ENCODE data around the gene PURA.

The PURA gene

GRCh38 chr5:140142856-140143255 is 28.9 kb downstream of the PURA start:
- Histone ChIP-seq H3K27ac (ENCODE audit: insufficient read depth in 1 of 2, low read depth in 1 of 2, low read length in 2 of 2, poor library complexity in 1 of 2, severe bottlenecking in 2 of 2) (no peak overlapping the region), H3K27me3 (replicated peaks in 2 of 5; ENCODE audit: control insufficient read depth in 4 of 5, insufficient read depth in 5 of 5, low read length in 4 of 5) (peaks cover 2 to 31% (median 23%) of the 10 kb centered on the region in 5 experiments), H3K36me3 (ENCODE audit: control insufficient read depth in 4 of 4, insufficient read depth in 4 of 4, low read length in 3 of 4) (no peaks in the 10 kb centered on the region), H3K9me3 (ENCODE audit: control extremely low read depth in 1 of 5, control insufficient read depth in 4 of 5, insufficient read depth in 2 of 5, low read depth in 1 of 5, low read length in 4 of 5) (no peaks in the 10 kb centered on the region), H3K4me1 (ENCODE audit: control extremely low read depth in 1 of 4, control insufficient read depth in 4 of 4, insufficient read depth in 4 of 4, low read length in 3 of 4) (peaks cover 0 to 14% (median 12%) of the 10 kb centered on the region in 4 experiments), H3K4me3 (ENCODE audit: control insufficient read depth in 1 of 7, extremely low read depth in 1 of 7, insufficient read depth in 4 of 7, low read depth in 2 of 7, low read length in 6 of 7) (no peak overlapping the region)
- POLR2A ChIA-PET: no interaction called here
- DNase-seq: no peak
- 83% methylated on average over 6 of the region's 7 CpGs for WGBS (ENCODE audit: insufficient coverage)
- CTCF ChIA-PET: interaction anchor here (1.5 to 7.6 kb wide), 12 partner anchors 8 to 99 kb away, joined by 4 to 129 read pairs (median 26); partner anchors contain the start of genes NRG2 and PURA

GRCh38 chr5:140143521-140144258 is 29.8 kb downstream of the PURA start:
- POLR2A ChIA-PET: no interaction called here
- no peak for DNase-seq
- Histone ChIP-seq H3K27ac (ENCODE audit: insufficient read depth in 1 of 2, low read depth in 1 of 2, low read length in 2 of 2, poor library complexity in 1 of 2, severe bottlenecking in 2 of 2) (no peak overlapping the region), H3K27me3 (replicated peaks in 2 of 5; ENCODE audit: control insufficient read depth in 4 of 5, insufficient read depth in 5 of 5, low read length in 4 of 5) (peaks cover 2 to 39% (median 26%) of the 10 kb centered on the region in 5 experiments), H3K4me3 (ENCODE audit: control insufficient read depth in 1 of 7, extremely low read depth in 1 of 7, insufficient read depth in 4 of 7, low read depth in 2 of 7, low read length in 6 of 7) (no peak overlapping the region), H3K9me3 (ENCODE audit: control extremely low read depth in 1 of 5, control insufficient read depth in 4 of 5, insufficient read depth in 2 of 5, low read depth in 1 of 5, low read length in 4 of 5) (no peaks in the 10 kb centered on the region), H3K36me3 (ENCODE audit: control insufficient read depth in 4 of 4, insufficient read depth in 4 of 4, low read length in 3 of 4) (no peaks in the 10 kb centered on the region), H3K4me1 (ENCODE audit: control extremely low read depth in 1 of 4, control insufficient read depth in 4 of 4, insufficient read depth in 4 of 4, low read length in 3 of 4) (peaks cover 0 to 14% (median 12%) of the 10 kb centered on the region in 4 experiments)
- 96% methylated on average over 3 of the region's 3 CpGs for WGBS (ENCODE audit: insufficient coverage)
- CTCF ChIA-PET: interaction anchor here (0.6 to 7.6 kb wide), 21 partner anchors 9 to 473 kb away, joined by 3 to 129 read pairs (median 7); partner anchors contain the start of genes NRG2 and PURA

- Histone ChIP-seq H3K4me1 (ENCODE audit: control extremely low read depth in 1 of 4, control insufficient read depth in 4 of 4, insufficient read depth in 4 of 4, low read length in 3 of 4) (peaks cover 0 to 14% (median 12%) of the 10 kb centered on the region in 4 experiments), H3K27me3 (replicated peaks in 2 of 5; ENCODE audit: control insufficient read depth in 4 of 5, insufficient read depth in 5 of 5, low read length in 4 of 5) (peaks cover 2 to 39% (median 26%) of the 10 kb centered on the region in 5 experiments), H3K36me3 (ENCODE audit: control insufficient read depth in 4 of 4, insufficient read depth in 4 of 4, low read length in 3 of 4) (no peaks in the 10 kb centered on the region), H3K4me3 (ENCODE audit: control insufficient read depth in 1 of 7, extremely low read depth in 1 of 7, insufficient read depth in 4 of 7, low read depth in 2 of 7, low read length in 6 of 7) (peak overlapping the region in 3 of 7 experiments; percentile 70 to 79 (median 77)), H3K27ac (ENCODE audit: insufficient read depth in 1 of 2, low read depth in 1 of 2, low read length in 2 of 2, poor library complexity in 1 of 2, severe bottlenecking in 2 of 2) (no peak overlapping the region), H3K9me3 (ENCODE audit: control extremely low read depth in 1 of 5, control insufficient read depth in 4 of 5, insufficient read depth in 2 of 5, low read depth in 1 of 5, low read length in 4 of 5) (no peaks in the 10 kb centered on the region)
- WGBS (ENCODE audit: insufficient coverage): 84% methylated on average over 3 of the region's 3 CpGs
- CTCF ChIA-PET: interaction anchor here (0.7 to 7.6 kb wide), 18 partner anchors 11 to 80 kb away, joined by 3 to 129 read pairs (median 10); partner anchors contain the start of gene PURA
- POLR2A ChIA-PET: no interaction called here
- DNase-seq: no peak
Measured at GRCh38 chr5:140145256-140145655, 31.3 kb downstream of the PURA start.

DNA sequence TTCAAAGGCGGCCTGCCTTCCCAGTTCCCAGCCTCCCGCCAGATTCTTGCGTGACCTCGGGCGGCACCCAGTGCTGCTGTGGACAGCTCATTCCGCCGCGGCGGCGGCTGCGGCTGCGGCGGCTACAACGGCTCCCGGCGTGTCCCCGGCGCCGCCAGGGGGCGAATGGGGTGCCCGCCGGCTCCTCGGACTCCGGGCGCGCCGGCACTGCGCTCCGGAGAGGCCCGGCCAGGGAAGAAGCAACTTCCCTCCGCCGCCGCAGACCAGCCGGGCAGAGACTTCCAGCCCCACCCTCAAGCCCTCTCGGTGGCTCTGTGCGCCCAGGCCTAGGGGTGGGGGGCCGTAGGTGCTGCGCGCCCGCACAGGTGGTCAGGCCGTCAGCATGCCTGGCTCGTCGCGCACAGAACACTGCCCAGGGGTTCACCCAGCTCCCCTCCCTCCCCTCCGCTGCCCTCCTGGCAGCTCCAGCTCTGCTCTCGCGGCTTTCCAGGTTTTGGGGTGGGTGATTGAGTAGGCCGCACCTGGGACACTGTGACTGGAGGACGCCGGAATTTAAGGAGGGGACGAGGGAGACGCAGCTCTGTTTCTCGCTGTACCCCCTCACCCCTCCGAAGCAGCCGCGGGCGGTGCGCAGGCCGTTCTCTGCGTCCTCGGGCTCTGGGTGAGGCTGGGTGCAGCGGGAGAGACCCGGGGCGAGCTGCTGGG is 32.1 kb downstream of the PURA start:
- WGBS (ENCODE audit: insufficient coverage): under 1% methylated on average over 42 of the region's 64 CpGs
- Histone ChIP-seq H3K27me3 (replicated peaks in 2 of 5; ENCODE audit: control insufficient read depth in 4 of 5, insufficient read depth in 5 of 5, low read length in 4 of 5) (peaks cover 2 to 39% (median 26%) of the 10 kb centered on the region in 5 experiments), H3K36me3 (ENCODE audit: control insufficient read depth in 4 of 4, insufficient read depth in 4 of 4, low read length in 3 of 4) (no peaks in the 10 kb centered on the region)

GRCh38 chr5:140146523-140146842 is 32.6 kb downstream of the PURA start:
- CTCF ChIA-PET: interaction anchor here (0.8 to 7.6 kb wide), 20 partner anchors 9 to 98 kb away, joined by 3 to 129 read pairs (median 6); partner anchors contain the start of gene PURA
- H3K9me3 ChIP-seq (ENCODE audit: control extremely low read depth in 1 of 5, control insufficient read depth in 4 of 5, insufficient read depth in 2 of 5, low read depth in 1 of 5, low read length in 4 of 5): no peaks in the 10 kb centered on the region
- peak overlapping the region in 6 of 7 experiments; percentile 18 to 79 (median 64) for H3K4me3 ChIP-seq (ENCODE audit: control insufficient read depth in 1 of 7, extremely low read depth in 1 of 7, insufficient read depth in 4 of 7, low read depth in 2 of 7, low read length in 6 of 7)

More for the DNA sequence above, 32.1 kb downstream of the PURA start:
- Histone ChIP-seq H3K9me3 (ENCODE audit: control extremely low read depth in 1 of 5, control insufficient read depth in 4 of 5, insufficient read depth in 2 of 5, low read depth in 1 of 5, low read length in 4 of 5) (no peaks in the 10 kb centered on the region), H3K4me1 (ENCODE audit: control extremely low read depth in 1 of 4, control insufficient read depth in 4 of 4, insufficient read depth in 4 of 4, low read length in 3 of 4) (peaks cover 0 to 14% (median 12%) of the 10 kb centered on the region in 4 experiments), H3K4me3 (ENCODE audit: control insufficient read depth in 1 of 7, extremely low read depth in 1 of 7, insufficient read depth in 4 of 7, low read depth in 2 of 7, low read length in 6 of 7) (peak overlapping the region; percentile 18 to 79 (median 58)), H3K27ac (ENCODE audit: insufficient read depth in 1 of 2, low read depth in 1 of 2, low read length in 2 of 2, poor library complexity in 1 of 2, severe bottlenecking in 2 of 2) (no peak overlapping the region)
- peak; percentile 61 to 83 (median 80) for DNase-seq
- ChIA-PET CTCF (interaction anchor here (0.7 to 7.6 kb wide), 21 partner anchors 10 to 97 kb away, joined by 3 to 129 read pairs (median 6); partner anchors contain the start of gene PURA), POLR2A (no interaction called here)

DNA sequence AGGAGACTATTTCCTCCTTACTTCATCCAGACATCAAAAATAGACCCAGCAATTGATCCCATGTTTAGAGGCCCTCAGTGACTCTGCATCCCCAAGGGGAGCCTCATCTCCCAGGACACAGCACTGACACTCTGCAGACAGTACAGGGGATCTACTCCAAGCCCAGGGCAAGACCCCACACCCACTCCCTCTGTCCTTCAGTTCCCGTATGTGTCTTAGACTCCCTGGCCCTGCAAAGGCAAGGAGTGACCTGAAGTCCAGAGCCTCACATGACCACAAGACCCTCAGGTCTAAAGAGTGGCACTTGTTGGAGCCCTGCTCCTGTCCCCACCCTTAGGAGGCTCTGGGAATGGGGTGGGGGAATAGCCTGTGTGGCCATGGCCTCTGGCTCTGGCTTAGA is 33.6 kb downstream of the PURA start:
- Histone ChIP-seq H3K27ac (ENCODE audit: insufficient read depth in 1 of 2, low read depth in 1 of 2, low read length in 2 of 2, poor library complexity in 1 of 2, severe bottlenecking in 2 of 2) (no peak overlapping the region), H3K36me3 (ENCODE audit: control insufficient read depth in 4 of 4, insufficient read depth in 4 of 4, low read length in 3 of 4) (no peaks in the 10 kb centered on the region), H3K27me3 (replicated peaks in 2 of 5; ENCODE audit: control insufficient read depth in 4 of 5, insufficient read depth in 5 of 5, low read length in 4 of 5) (peaks cover 2 to 39% (median 26%) of the 10 kb centered on the region in 5 experiments), H3K9me3 (ENCODE audit: control extremely low read depth in 1 of 5, control insufficient read depth in 4 of 5, insufficient read depth in 2 of 5, low read depth in 1 of 5, low read length in 4 of 5) (no peaks in the 10 kb centered on the region), H3K4me3 (ENCODE audit: control insufficient read depth in 1 of 7, extremely low read depth in 1 of 7, insufficient read depth in 4 of 7, low read depth in 2 of 7, low read length in 6 of 7) (no peak overlapping the region), H3K4me1 (ENCODE audit: control extremely low read depth in 1 of 4, control insufficient read depth in 4 of 4, insufficient read depth in 4 of 4, low read length in 3 of 4) (peaks cover 0 to 14% (median 12%) of the 10 kb centered on the region in 4 experiments)
- WGBS (ENCODE audit: insufficient coverage): 100% methylated on average over 1 of the region's 1 CpG
- no peak for DNase-seq
- ChIA-PET POLR2A (no interaction called here), CTCF (interaction anchor here (1.0 to 7.6 kb wide), 5 partner anchors 8 to 82 kb away, joined by 3 to 105 read pairs (median 14); no protein-coding TSS in a partner anchor)

More at GRCh38 chr5:140146523-140146842, 32.6 kb downstream of the PURA start:
- 14% methylated on average over 14 of the region's 14 CpGs for WGBS (ENCODE audit: insufficient coverage)
- Histone ChIP-seq H3K36me3 (ENCODE audit: control insufficient read depth in 4 of 4, insufficient read depth in 4 of 4, low read length in 3 of 4) (no peaks in the 10 kb centered on the region), H3K4me1 (ENCODE audit: control extremely low read depth in 1 of 4, control insufficient read depth in 4 of 4, insufficient read depth in 4 of 4, low read length in 3 of 4) (peaks cover 0 to 14% (median 12%) of the 10 kb centered on the region in 4 experiments), H3K27ac (ENCODE audit: insufficient read depth in 1 of 2, low read depth in 1 of 2, low read length in 2 of 2, poor library complexity in 1 of 2, severe bottlenecking in 2 of 2) (no peak overlapping the region), H3K27me3 (replicated peaks in 2 of 5; ENCODE audit: control insufficient read depth in 4 of 5, insufficient read depth in 5 of 5, low read length in 4 of 5) (peaks cover 2 to 39% (median 26%) of the 10 kb centered on the region in 5 experiments)
- no peak for DNase-seq
- POLR2A ChIA-PET: no interaction called here

Measured in common myeloid progenitor, CD34-positive (primary cell).